GM23248 (cell line): ENCODE data around the gene CTBP2. TPM values are rescaled to one million over a fixed set of nuclear protein-coding genes. Genes with fewer than 3 reads are reported as not detected.

Source experiments
- DNase-seq: peaks from one replicate; pipeline ENCODE4 v3.0.0-alpha.2; 2015
- H2AFZ ChIP-seq: fragments of 200-600 bp; sonication (generic); 2 replicates; pipeline ENCODE4 v1.6.1; 2016; ENCODE audit warnings: antibody characterized with exemption
- H3F3A ChIP-seq: fragments of 200-600 bp; sonication (generic); 2 replicates; pipeline ENCODE4 v1.6.1; 2016; ENCODE audit warnings: mild to moderate bottlenecking, antibody characterized with exemption, mixed run types; ENCODE audit not compliant: insufficient read depth
- H3K27ac ChIP-seq: fragments of 200-600 bp; sonication (generic); 2 replicates; pipeline ENCODE4 v1.5.1; 2016; ENCODE audit warnings: mild to moderate bottlenecking
- H3K27me3 ChIP-seq: fragments of 200-600 bp; sonication (generic); replicated peaks from 2 replicates; pipeline ENCODE4 v1.6.1; 2016; ENCODE audit warnings: mild to moderate bottlenecking; ENCODE audit not compliant: insufficient read depth
- H3K36me3 ChIP-seq: fragments of 200-600 bp; sonication (generic); 2 replicates; pipeline ENCODE4 v1.6.1; 2016; ENCODE audit warnings: low read depth, mild to moderate bottlenecking
- H3K4me1 ChIP-seq: fragments of 200-600 bp; sonication (generic); 2 replicates; pipeline ENCODE4 v1.6.1; 2016; ENCODE audit warnings: mild to moderate bottlenecking; ENCODE audit not compliant: insufficient read depth
- H3K4me2 ChIP-seq: fragments of 200-600 bp; sonication (generic); one replicate; pipeline ENCODE4 v1.6.1; 2016; ENCODE audit warnings: mild to moderate bottlenecking; ENCODE audit not compliant: unreplicated experiment
- H3K4me3 ChIP-seq: fragments of 200-600 bp; sonication (generic); 2 replicates; pipeline ENCODE4 v1.5.1; 2016; ENCODE audit warnings: mild to moderate bottlenecking
- H3K79me2 ChIP-seq: fragments of 200-600 bp; sonication (generic); 2 replicates; pipeline ENCODE4 v1.6.1; 2016; ENCODE audit warnings: mild to moderate bottlenecking; ENCODE audit not compliant: insufficient read depth
- H3K9ac ChIP-seq: fragments of 200-600 bp; sonication (generic); 2 replicates; pipeline ENCODE4 v1.6.1; 2016; ENCODE audit warnings: mild to moderate bottlenecking
- H3K9me2 ChIP-seq: fragments of 200-600 bp; sonication (generic); 2 replicates; pipeline ENCODE4 v1.6.1; 2016; ENCODE audit warnings: mixed run types, mild to moderate bottlenecking, moderate library complexity; ENCODE audit not compliant: insufficient read depth
- H3K9me3 ChIP-seq: fragments of 200-600 bp; sonication (generic); one replicate; pipeline ENCODE4 v1.6.1; 2017; ENCODE audit warnings: low read depth
- H4K20me1 ChIP-seq: fragments of 200-600 bp; sonication (generic); 2 replicates; pipeline ENCODE4 v1.6.0; 2016; ENCODE audit not compliant: insufficient read depth
- EZH2 ChIP-seq: fragments of 200-600 bp; sonication (generic); IDR thresholded peaks from 2 replicates; pipeline ENCODE4 v1.6.1; 2018; ENCODE audit warnings: antibody characterized with exemption, mild to moderate bottlenecking; ENCODE audit not compliant: insufficient read depth, poor library complexity, severe bottlenecking
- EZH2phosphoT487 ChIP-seq: fragments of 200-600 bp; sonication (generic); IDR thresholded peaks from 2 replicates; pipeline ENCODE4 v1.6.1; 2018; ENCODE audit warnings: antibody characterized with exemption, moderate library complexity, mild to moderate bottlenecking, low read depth; ENCODE audit not compliant: insufficient read depth
- WGBS, 2 experiments: methylation state at CpG; one replicate each; pipeline ENCODE4 v1.1.6; 2015 to 2017; ENCODE audit warnings: low lambda C conversion rate in 2 of 2, low coverage in 1 of 2; ENCODE audit errors: missing lambda C conversion rate in 2 of 2; 5-methylcytosine and 5-hydroxymethylcytosine counted together
- in situ Hi-C: fragments of 300-500 bp; cut with MboI; formaldehyde crosslinking; loops from 2 replicates; pipeline ENCODE4 v1.15.0; 2020
- polyA plus RNA-seq: library from polyadenylated mRNA; unstranded; fragments of >200 nt; fragmentation: Nextera tagmentation; extraction: Ambion mirVana; gene quantifications from 2 replicates; pipeline ENCODE4 v1.2.1, GENCODE V29; 2016
- total RNA-seq: library from RNA; depleted of rRNA; stranded (reverse); fragments of >200 nt; shearing (Covaris generic); gene quantifications from 2 replicates; pipeline ENCODE4 v1.2.3, GENCODE V29; 2014

Gene CTBP2
- total and polyA plus RNA-seq, 2 experiments from 2014 or later = 52.0 to 65.5 TPM

GRCh38 chr10:125107965-125108580 is 52.3 kb downstream of the CTBP2 start:
- Histone ChIP-seq H3K36me3 (peaks cover 9% of the 10 kb centered on the region), H3K9me2 (no peaks in the 10 kb centered on the region), H3K4me2 (no peak overlapping the region), H3K27me3 (no peaks in the 10 kb centered on the region), H3K27ac (no peak overlapping the region), H3K9ac (no peak overlapping the region), H2AFZ (no peak overlapping the region), H3K4me3 (no peak overlapping the region), H3F3A (peaks cover 10% of the 10 kb centered on the region; the same call in 1 of the 2 replicates), H3K4me1 (0 out of 2 replicates have a peak, but pooled peaks cover under 1% of the 10 kb centered on the region), H3K9me3 (no peaks in the 10 kb centered on the region), H4K20me1 (peaks cover 7% of the 10 kb centered on the region; the same call in 1 of the 2 replicates), H3K79me2 (peaks cover 99% of the 10 kb centered on the region)
- in situ Hi-C loops = no loop called here
- DNase-seq = no peak
- TF ChIP-seq EZH2phosphoT487 = no peak
- TF ChIP-seq EZH2 = no peak
- 97% methylated on average over 10 of the region's 10 CpGs for WGBS, 2 experiments

- Histone ChIP-seq H3K9me3 (no peaks in the 10 kb centered on the region), H3K9me2 (no peaks in the 10 kb centered on the region), H3F3A (peaks cover 6% of the 10 kb centered on the region; the same call in 1 of the 2 replicates), H4K20me1 (peaks cover 7% of the 10 kb centered on the region; the same call in 1 of the 2 replicates), H3K4me3 (no peak overlapping the region), H3K27me3 (no peaks in the 10 kb centered on the region), H3K79me2 (peaks cover 99% of the 10 kb centered on the region), H3K36me3 (peaks cover 9% of the 10 kb centered on the region), H3K27ac (no peak overlapping the region), H2AFZ (no peak overlapping the region), H3K4me2 (no peak overlapping the region), H3K9ac (no peak overlapping the region), H3K4me1 (0 out of 2 replicates have a peak, but pooled peaks cover under 1% of the 10 kb centered on the region)
- no peak for TF ChIP-seq EZH2
- no peak for TF ChIP-seq EZH2phosphoT487
- 85 to 87% methylated on average over 10 of the region's 10 CpGs for WGBS, 2 experiments
- in situ Hi-C loops = no loop called here
- DNase-seq = no peak
These were observed 53.0 kb downstream of the CTBP2 start for GRCh38 chr10:125107166-125107949.

GRCh38 chr10:125106586-125106985 is 53.8 kb downstream of the CTBP2 start:
- 97 to 99% methylated on average over 9 of the region's 9 CpGs for WGBS, 2 experiments
- no peaks in the 10 kb centered on the region for H3K9me3 ChIP-seq
- no peak for DNase-seq
- H2AFZ ChIP-seq = no peak overlapping the region
- H3F3A ChIP-seq = peaks cover 6% of the 10 kb centered on the region; the same call in 1 of the 2 replicates
- no peaks in the 10 kb centered on the region for H3K27me3 ChIP-seq
- H3K79me2 ChIP-seq = peaks cover 99% of the 10 kb centered on the region
- peaks cover 6% of the 10 kb centered on the region; the same call in 1 of the 2 replicates for H4K20me1 ChIP-seq
- H3K9ac ChIP-seq = no peak overlapping the region
- TF ChIP-seq EZH2 = no peak
- TF ChIP-seq EZH2phosphoT487 = no peak
- H3K4me1 ChIP-seq = 0 out of 2 replicates have a peak, but pooled peaks cover 6% of the 10 kb centered on the region
- H3K4me3 ChIP-seq = no peak overlapping the region
- in situ Hi-C loops = no loop called here
- no peak overlapping the region for H3K27ac ChIP-seq
- no peak overlapping the region for H3K4me2 ChIP-seq
- H3K36me3 ChIP-seq = peaks cover 9% of the 10 kb centered on the region
- no peaks in the 10 kb centered on the region for H3K9me2 ChIP-seq

GRCh38 chr10:125105706-125106255 is 54.6 kb downstream of the CTBP2 start:
- no peak for DNase-seq
- Histone ChIP-seq H3K79me2 (peaks cover 99% of the 10 kb centered on the region), H2AFZ (no peak overlapping the region), H3K4me3 (no peak overlapping the region), H3K9me2 (no peaks in the 10 kb centered on the region), H3K9me3 (no peaks in the 10 kb centered on the region), H3K36me3 (peaks cover 9% of the 10 kb centered on the region), H3F3A (no peaks in the 10 kb centered on the region), H3K9ac (no peak overlapping the region), H3K4me1 (0 out of 2 replicates have a peak, but pooled peaks cover 6% of the 10 kb centered on the region), H4K20me1 (peaks cover 5% of the 10 kb centered on the region; the same call in 1 of the 2 replicates), H3K27ac (no peak overlapping the region), H3K4me2 (no peak overlapping the region), H3K27me3 (no peaks in the 10 kb centered on the region)
- in situ Hi-C loops = no loop called here
- TF ChIP-seq EZH2phosphoT487 (no peak), EZH2 (no peak)
- 89% methylated on average over 9 of the region's 9 CpGs for WGBS, 2 experiments
